Mesenchymal stem cell (in vitro differentiated cells and primary cell): ENCODE data around the gene SEZ6L2.

ENCODE experiments used
- DNase-seq: peaks from one replicate; pipeline ENCODE4 v3.0.0-alpha.2; 2013
- H2AFZ ChIP-seq: one replicate; pipeline ENCODE4 v1.6.1; 2013; ENCODE audit warnings: low read depth, mild to moderate bottlenecking, control low read depth, inconsistent platforms, low read length, moderate library complexity
- H2AK5ac ChIP-seq: 2 replicates; pipeline ENCODE4 v1.6.1; 2013; ENCODE audit warnings: low read length, moderate library complexity, mild to moderate bottlenecking, inconsistent platforms; ENCODE audit not compliant: severe bottlenecking
- H2BK120ac ChIP-seq: one replicate; pipeline ENCODE4 v1.6.1; 2013; ENCODE audit warnings: low read depth, mild to moderate bottlenecking, inconsistent platforms, low read length, moderate library complexity
- H2BK12ac ChIP-seq, 2 experiments: one replicate each; pipeline ENCODE4 v1.6.1; 2013; ENCODE audit warnings: inconsistent platforms in 2 of 2, low read length in 2 of 2, mild to moderate bottlenecking in 2 of 2, moderate library complexity in 2 of 2, control low read depth in 1 of 2
- H2BK15ac ChIP-seq: one replicate; pipeline ENCODE4 v1.6.1; 2013; ENCODE audit warnings: mild to moderate bottlenecking, low read depth, inconsistent platforms; ENCODE audit not compliant: poor library complexity, severe bottlenecking
- H2BK5ac ChIP-seq: 2 replicates; pipeline ENCODE4 v1.6.1; 2013; ENCODE audit warnings: low read depth, mild to moderate bottlenecking, low read length, control low read depth, inconsistent platforms; ENCODE audit not compliant: poor library complexity, severe bottlenecking
- H3K14ac ChIP-seq, 2 experiments: one replicate each; pipeline ENCODE4 v1.6.1; 2013; ENCODE audit warnings: inconsistent platforms in 2 of 2, low read length in 2 of 2, control low read depth in 1 of 2, mild to moderate bottlenecking in 1 of 2, moderate library complexity in 1 of 2
- H3K18ac ChIP-seq, 2 experiments: one replicate each; pipeline ENCODE4 v1.6.1; 2013; ENCODE audit warnings: inconsistent platforms in 2 of 2, low read length in 2 of 2, control low read depth in 1 of 2, low read depth in 1 of 2, mild to moderate bottlenecking in 1 of 2
- H3K23ac ChIP-seq, 2 experiments: one replicate each; pipeline ENCODE4 v1.6.1; 2013; ENCODE audit warnings: inconsistent platforms in 2 of 2, low read length in 2 of 2, mild to moderate bottlenecking in 2 of 2, moderate library complexity in 2 of 2, control low read depth in 1 of 2
- H3K27ac ChIP-seq: 2 replicates; pipeline ENCODE4 v1.5.1; 2013; ENCODE audit warnings: mild to moderate bottlenecking, moderate library complexity, low read length, control low read depth, inconsistent platforms; ENCODE audit not compliant: poor library complexity, severe bottlenecking
- H3K27me3 ChIP-seq, 2 experiments: 2 replicates each; pipeline versions ENCODE4 v1.6.1 to v1.7.0; 2013; ENCODE audit warnings: low read length in 2 of 2, mild to moderate bottlenecking in 2 of 2, moderate library complexity in 2 of 2, control low read depth in 1 of 2, inconsistent platforms in 1 of 2; ENCODE audit not compliant: control insufficient read depth in 1 of 2, insufficient read depth in 1 of 2
- H3K36me3 ChIP-seq, 2 experiments: 2 replicates each; pipeline versions ENCODE4 v1.6.1 to v1.7.0; 2013; ENCODE audit warnings: low read length in 2 of 2, control low read depth in 1 of 2, inconsistent platforms in 1 of 2, low read depth in 1 of 2, mild to moderate bottlenecking in 1 of 2; ENCODE audit not compliant: insufficient read depth in 2 of 2, control insufficient read depth in 1 of 2
- H3K4ac ChIP-seq, 2 experiments: one replicate each; pipeline ENCODE4 v1.6.1; 2013; ENCODE audit warnings: inconsistent platforms in 2 of 2, low read length in 2 of 2, mild to moderate bottlenecking in 2 of 2, moderate library complexity in 2 of 2, control low read depth in 1 of 2, low read depth in 1 of 2
- H3K4me1 ChIP-seq: 2 replicates; pipeline ENCODE4 v1.6.1; 2013; ENCODE audit warnings: low read depth, low read length, control low read depth; ENCODE audit not compliant: control insufficient read depth, insufficient read depth
- H3K4me2 ChIP-seq: 2 replicates; pipeline ENCODE4 v1.6.1; 2013; ENCODE audit warnings: low read length, mild to moderate bottlenecking, inconsistent platforms; ENCODE audit not compliant: poor library complexity, severe bottlenecking
- H3K4me3 ChIP-seq, 2 experiments: 2 replicates each; pipeline versions ENCODE4 v1.5.1 to v1.7.0; 2013; ENCODE audit warnings: low read length in 2 of 2, mild to moderate bottlenecking in 2 of 2, control low read depth in 1 of 2, low read depth in 1 of 2; ENCODE audit not compliant: insufficient read depth in 1 of 2
- H3K79me1 ChIP-seq: replicated peaks from 2 replicates; pipeline ENCODE4 v1.6.1; 2013; ENCODE audit warnings: mild to moderate bottlenecking, control low read depth, low read length, inconsistent platforms; ENCODE audit not compliant: poor library complexity, severe bottlenecking
- H3K9ac ChIP-seq: 2 replicates; pipeline ENCODE4 v1.7.0; 2013; ENCODE audit warnings: mild to moderate bottlenecking, low read length, moderate library complexity
- H3K9me3 ChIP-seq: 2 replicates; pipeline ENCODE4 v1.7.0; 2013; ENCODE audit warnings: mild to moderate bottlenecking, low read length; ENCODE audit not compliant: control insufficient read depth
- H4K8ac ChIP-seq: one replicate; pipeline ENCODE4 v1.6.1; 2013; ENCODE audit warnings: inconsistent platforms, mild to moderate bottlenecking, low read length, moderate library complexity
- H4K91ac ChIP-seq: one replicate; pipeline ENCODE4 v1.6.1; 2013; ENCODE audit warnings: mild to moderate bottlenecking, low read length, inconsistent platforms
- WGBS: methylation state at CpG from one replicate; pipeline ENCODE4 v1.1.7; 2013; ENCODE audit warnings: mixed read lengths; 5-methylcytosine and 5-hydroxymethylcytosine counted together

The SEZ6L2 gene

GRCh38 chr16:29841631-29842030 is 57.7 kb downstream of the SEZ6L2 start:
- Histone ChIP-seq H3K14ac (no peak overlapping the region), H3K27ac (no peak overlapping the region), H3K9ac (no peak overlapping the region), H3K9me3 (no peaks in the 10 kb centered on the region), H3K79me1 (peaks cover 40% of the 10 kb centered on the region), H3K18ac (no peak overlapping the region), H4K91ac (no peak overlapping the region), H2BK5ac (no peak overlapping the region), H3K4me3 (no peak overlapping the region), H3K4me1 (peaks cover 2% of the 10 kb centered on the region), H3K4me2 (no peak overlapping the region), H2AFZ (no peak overlapping the region), H2AK5ac (no peak overlapping the region), H3K4ac (no peak overlapping the region), H3K27me3 (no peaks in the 10 kb centered on the region), H3K23ac (no peak overlapping the region), H2BK120ac (no peak overlapping the region), H3K36me3 (peaks cover 90 to 94% of the 10 kb centered on the region in 2 experiments), H4K8ac (no peak overlapping the region), H2BK15ac (no peak overlapping the region), H2BK12ac (no peak overlapping the region)
- no peak for DNase-seq
- 96% methylated on average over 23 of the region's 23 CpGs for WGBS

- no peak overlapping the region for H3K4ac ChIP-seq
- no peak overlapping the region for H3K23ac ChIP-seq
- H3K4me2 ChIP-seq, result no peak overlapping the region
- H3K79me1 ChIP-seq, result peaks cover 39% of the 10 kb centered on the region
- peaks cover 87 to 94% of the 10 kb centered on the region in 2 experiments for H3K36me3 ChIP-seq
- WGBS, result 91% methylated on average over 10 of the region's 10 CpGs
- H2AFZ ChIP-seq, result no peak overlapping the region
- H4K91ac ChIP-seq, result no peak overlapping the region
- H3K4me1 ChIP-seq, result peaks cover 3% of the 10 kb centered on the region
- H3K27me3 ChIP-seq, result no peaks in the 10 kb centered on the region
- no peak overlapping the region for H3K9ac ChIP-seq
- no peak overlapping the region for H2BK120ac ChIP-seq
- no peak overlapping the region for H2AK5ac ChIP-seq
- no peak overlapping the region for H2BK5ac ChIP-seq
- no peak overlapping the region for H4K8ac ChIP-seq
- H3K27ac ChIP-seq, result no peak overlapping the region
- no peak overlapping the region for H3K4me3 ChIP-seq
- no peak overlapping the region for H2BK15ac ChIP-seq
- H2BK12ac ChIP-seq, result peak overlapping the region in 1 of 2 experiments; percentile 2
- H3K9me3 ChIP-seq, result no peaks in the 10 kb centered on the region
- H3K18ac ChIP-seq, result no peak overlapping the region
- H3K14ac ChIP-seq, result no peak overlapping the region
- DNase-seq, result no peak
Observed at GRCh38 chr16:29840240-29840639, 59.1 kb downstream of the SEZ6L2 start.

DNA sequence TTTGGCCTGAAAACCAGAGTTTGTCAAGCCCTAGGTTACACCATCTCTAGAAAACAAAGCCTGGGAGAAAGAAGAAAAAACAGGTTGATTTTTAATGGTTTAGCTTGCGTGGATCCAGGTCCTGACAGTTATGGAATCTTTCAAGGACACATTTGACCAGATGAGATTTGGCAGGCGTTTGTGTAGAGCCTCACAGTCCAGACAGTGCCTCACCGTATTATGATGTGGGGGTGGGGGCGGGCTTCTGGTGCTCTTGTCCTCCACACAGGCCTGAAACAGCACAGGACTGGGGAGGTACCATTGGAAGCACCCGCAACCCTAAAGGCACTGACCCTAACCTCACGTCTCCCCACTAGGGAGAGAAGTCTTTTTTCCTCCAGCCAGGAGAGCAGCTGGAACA is 59.5 kb downstream of the SEZ6L2 start:
- no peak overlapping the region for H2BK120ac ChIP-seq
- H3K9me3 ChIP-seq, result no peaks in the 10 kb centered on the region
- no peak overlapping the region for H3K23ac ChIP-seq
- no peak overlapping the region for H3K14ac ChIP-seq
- H3K79me1 ChIP-seq, result peaks cover 38% of the 10 kb centered on the region
- no peak overlapping the region for H2BK5ac ChIP-seq
- peaks cover 86 to 94% of the 10 kb centered on the region in 2 experiments for H3K36me3 ChIP-seq
- H4K91ac ChIP-seq, result no peak overlapping the region
- H2AK5ac ChIP-seq, result no peak overlapping the region
- no peak overlapping the region for H4K8ac ChIP-seq
- H3K4me3 ChIP-seq, result no peak overlapping the region
- H3K4me1 ChIP-seq, result peaks cover 3% of the 10 kb centered on the region
- H3K18ac ChIP-seq, result no peak overlapping the region
- H2BK15ac ChIP-seq, result no peak overlapping the region
- no peak overlapping the region for H3K4ac ChIP-seq
- H3K9ac ChIP-seq, result no peak overlapping the region
- no peak for DNase-seq
- no peak overlapping the region for H2AFZ ChIP-seq
- no peak overlapping the region for H3K27ac ChIP-seq
- H3K27me3 ChIP-seq, result no peaks in the 10 kb centered on the region
- no peak overlapping the region for H3K4me2 ChIP-seq
- WGBS, result 90% methylated on average over 6 of the region's 6 CpGs
- H2BK12ac ChIP-seq, result peak overlapping the region in 1 of 2 experiments; percentile 2

DNA sequence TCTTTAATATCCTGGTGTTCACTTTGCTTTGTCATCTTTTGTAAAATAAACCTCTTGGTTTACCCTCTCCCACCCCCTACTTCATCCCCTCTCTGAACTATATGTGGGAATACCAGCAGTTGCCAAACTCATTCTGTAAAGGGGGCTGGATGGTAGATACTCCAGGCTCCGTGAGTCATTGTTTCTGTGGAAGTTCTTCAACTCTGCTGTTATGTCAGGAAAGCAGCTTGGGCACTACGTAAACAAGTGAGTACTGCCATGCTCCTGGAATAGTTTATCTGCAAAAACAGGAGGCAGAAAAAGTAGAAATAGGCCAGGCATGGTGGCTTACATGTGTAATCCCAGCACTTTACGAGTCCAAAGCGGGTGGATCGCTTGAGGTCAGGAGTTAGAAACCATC is 61.5 kb downstream of the SEZ6L2 start:
- Histone ChIP-seq H2AK5ac (no peak overlapping the region), H3K36me3 (peaks cover 86 to 96% of the 10 kb centered on the region in 2 experiments), H2BK12ac (no peak overlapping the region), H2BK15ac (no peak overlapping the region), H3K9ac (no peak overlapping the region), H4K8ac (no peak overlapping the region), H2AFZ (no peak overlapping the region), H3K79me1 (peaks cover 44% of the 10 kb centered on the region), H2BK120ac (no peak overlapping the region), H3K18ac (no peak overlapping the region), H3K4me1 (peaks cover 3% of the 10 kb centered on the region), H3K9me3 (no peaks in the 10 kb centered on the region), H3K4me3 (no peak overlapping the region), H2BK5ac (peak overlapping the region; percentile 12), H3K27me3 (no peaks in the 10 kb centered on the region), H3K4ac (no peak overlapping the region), H3K14ac (no peak overlapping the region), H4K91ac (no peak overlapping the region), H3K23ac (no peak overlapping the region), H3K27ac (no peak overlapping the region), H3K4me2 (no peak overlapping the region)
- WGBS, result 78% methylated on average over 5 of the region's 5 CpGs
- DNase-seq, result peak; percentile 54
